GM10847 (cell line): ENCODE data around the gene TSPAN17.

ENCODE experiments used
- POLR2A ChIP-seq: IDR thresholded peaks from 2 replicates; pipeline ENCODE4 v1.6.1; 2011; ENCODE audit not compliant: insufficient read length; ENCODE audit errors: extremely low read depth

The TSPAN17 gene, protein sequence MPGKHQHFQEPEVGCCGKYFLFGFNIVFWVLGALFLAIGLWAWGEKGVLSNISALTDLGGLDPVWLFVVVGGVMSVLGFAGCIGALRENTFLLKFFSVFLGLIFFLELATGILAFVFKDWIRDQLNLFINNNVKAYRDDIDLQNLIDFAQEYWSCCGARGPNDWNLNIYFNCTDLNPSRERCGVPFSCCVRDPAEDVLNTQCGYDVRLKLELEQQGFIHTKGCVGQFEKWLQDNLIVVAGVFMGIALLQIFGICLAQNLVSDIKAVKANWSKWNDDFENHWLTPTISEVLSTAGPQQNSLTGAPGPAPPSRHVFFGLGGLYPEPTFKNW

GRCh38 chr5:176647030-176647842 lies at the start of gene TSPAN17:
TSPAN17 (plus strand) TSS chr5:176647484; CDS start chr5:176647616, 132 bp downstream.
- TF ChIP-seq POLR2A: peak; percentile 94

GRCh38 chr5:176601901-176602482 lies 45.3 kb upstream of the TSPAN17 start:
- TF ChIP-seq POLR2A: no peak

- no peak for TF ChIP-seq POLR2A
Observed at GRCh38 chr5:176603091-176603490, 44.2 kb upstream of the TSPAN17 start.

GRCh38 chr5:176606032-176606431 lies 41.3 kb upstream of the TSPAN17 start:
- no peak for TF ChIP-seq POLR2A

DNA sequence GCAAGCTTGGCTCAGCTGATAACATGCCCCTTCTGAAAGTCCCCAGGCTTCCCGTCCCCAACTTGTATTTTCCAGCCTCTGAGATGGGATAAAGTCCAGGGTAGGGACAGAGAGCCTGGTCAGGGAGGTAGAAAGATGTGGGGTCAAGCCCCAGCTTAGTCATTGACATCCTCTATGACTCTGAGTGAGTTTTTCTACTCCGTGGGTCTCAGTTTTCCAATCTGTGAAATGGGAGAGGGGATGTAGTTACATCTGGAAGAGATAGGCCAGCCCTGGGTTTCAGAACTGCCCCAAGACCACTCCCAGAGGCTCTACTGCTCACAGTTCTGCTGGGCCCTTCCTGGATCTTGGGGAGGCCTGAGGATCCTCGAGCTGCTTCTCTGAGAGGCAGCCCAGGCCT lies 40.4 kb upstream of the TSPAN17 start:
- TF ChIP-seq POLR2A: no peak

- no peak for TF ChIP-seq POLR2A
Observed at GRCh38 chr5:176608142-176608705, 39.1 kb upstream of the TSPAN17 start.

DNA sequence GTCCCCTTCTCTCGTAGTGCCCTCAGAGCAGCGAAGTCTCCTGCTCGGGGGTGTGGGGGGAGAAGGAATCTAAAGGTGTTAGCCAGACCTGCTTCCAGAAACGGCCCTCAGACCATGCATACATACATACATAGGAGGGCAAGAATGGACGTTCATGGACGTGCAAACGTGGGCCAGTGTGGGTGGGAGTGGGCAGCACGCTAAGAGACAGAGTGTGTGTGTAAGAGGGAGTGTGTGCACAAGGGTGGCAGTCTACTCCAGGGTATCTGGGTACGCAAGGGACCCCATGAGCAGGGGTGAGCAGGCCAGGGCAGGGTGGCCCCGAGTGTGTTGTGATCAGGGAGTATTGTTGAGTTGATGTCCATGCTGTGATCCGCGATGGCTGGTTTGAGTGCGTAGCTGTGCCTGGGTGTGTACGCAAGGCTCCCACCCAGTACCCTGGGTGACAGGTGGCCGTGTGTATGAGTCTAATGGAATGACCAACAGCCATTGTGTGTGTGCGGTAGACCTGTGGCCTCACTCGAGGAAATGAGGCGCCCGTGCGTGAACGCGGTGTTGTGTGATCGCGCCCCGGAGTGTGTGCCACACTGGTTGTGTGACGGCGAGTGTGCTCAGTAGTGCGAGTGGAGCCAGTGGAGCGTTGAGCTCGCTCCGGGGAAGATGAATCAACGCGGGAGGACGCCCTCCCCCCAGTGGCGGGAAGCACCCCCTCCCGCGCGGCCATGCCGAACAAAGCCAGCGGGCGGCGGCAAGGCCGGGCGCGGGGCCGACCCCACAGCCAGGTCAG lies 38.2 kb upstream of the TSPAN17 start:
- no peak for TF ChIP-seq POLR2A

- peak; percentile 12 for TF ChIP-seq POLR2A
Observed at GRCh38 chr5:176609724-176610434, 37.4 kb upstream of the TSPAN17 start, which contains the start of gene GPRIN1. GPRIN1 (minus strand) TSS chr5:176610156; CDS start chr5:176599834, 10,322 bp downstream.

DNA sequence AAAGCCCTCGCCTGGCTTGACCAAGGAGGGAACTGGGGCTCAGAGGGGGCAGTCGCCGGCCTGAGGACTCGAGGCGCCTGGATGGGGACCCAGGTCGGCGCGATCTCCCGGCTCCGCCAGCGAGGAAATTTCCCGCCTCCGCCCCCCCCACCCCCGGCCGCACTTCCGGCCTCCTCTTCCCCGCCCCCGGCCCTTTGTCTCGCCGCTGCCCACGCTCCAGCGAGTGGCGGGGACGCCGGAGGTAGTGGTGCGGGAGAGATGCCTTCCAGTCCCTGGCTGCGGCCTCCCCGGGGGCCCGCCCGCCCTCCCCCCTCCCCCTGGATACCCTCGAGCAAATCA lies 36.9 kb upstream of the TSPAN17 start:
- TF ChIP-seq POLR2A: no peak

DNA sequence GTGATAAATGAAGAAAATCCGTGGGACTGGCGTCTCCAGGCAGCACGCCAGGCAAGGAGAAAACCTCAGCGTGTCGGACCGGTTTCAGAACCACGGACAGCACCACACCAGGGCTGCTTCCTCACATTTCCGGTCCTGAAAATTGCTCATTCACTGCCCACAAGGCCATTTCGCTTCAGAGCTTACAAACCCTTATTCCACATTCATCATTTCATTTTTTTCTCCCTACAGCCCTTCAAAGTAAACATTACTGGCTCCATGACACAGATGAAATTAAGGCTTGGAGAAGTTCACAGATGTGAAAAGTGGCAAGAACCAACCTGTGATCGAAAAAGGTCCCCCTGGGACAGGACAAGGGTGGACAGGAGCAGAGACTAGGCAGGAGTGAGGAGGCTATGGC lies 35.8 kb upstream of the TSPAN17 start:
- TF ChIP-seq POLR2A: no peak

- TF ChIP-seq POLR2A: no peak
Observed at GRCh38 chr5:176612008-176612407, 35.3 kb upstream of the TSPAN17 start.

DNA sequence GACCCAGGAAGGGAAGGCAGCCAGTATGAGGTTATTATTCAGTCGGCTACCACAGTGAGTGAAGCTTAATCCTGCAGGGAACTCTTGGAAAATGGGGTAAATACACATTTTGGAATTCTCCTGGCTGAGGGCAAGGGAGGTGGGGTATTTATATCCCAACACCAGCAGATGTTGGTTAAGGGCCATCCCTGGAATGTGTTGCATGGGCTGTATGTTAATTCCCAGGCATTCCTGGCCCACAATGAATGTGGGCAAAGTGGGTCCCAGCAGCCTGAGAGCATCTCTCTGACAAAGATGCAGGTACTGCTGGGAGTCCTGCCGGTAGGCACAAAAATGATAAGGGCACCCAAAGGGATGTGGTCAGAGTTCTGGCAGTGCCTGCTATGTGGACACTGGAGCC lies 34.4 kb upstream of the TSPAN17 start:
- no peak for TF ChIP-seq POLR2A

DNA sequence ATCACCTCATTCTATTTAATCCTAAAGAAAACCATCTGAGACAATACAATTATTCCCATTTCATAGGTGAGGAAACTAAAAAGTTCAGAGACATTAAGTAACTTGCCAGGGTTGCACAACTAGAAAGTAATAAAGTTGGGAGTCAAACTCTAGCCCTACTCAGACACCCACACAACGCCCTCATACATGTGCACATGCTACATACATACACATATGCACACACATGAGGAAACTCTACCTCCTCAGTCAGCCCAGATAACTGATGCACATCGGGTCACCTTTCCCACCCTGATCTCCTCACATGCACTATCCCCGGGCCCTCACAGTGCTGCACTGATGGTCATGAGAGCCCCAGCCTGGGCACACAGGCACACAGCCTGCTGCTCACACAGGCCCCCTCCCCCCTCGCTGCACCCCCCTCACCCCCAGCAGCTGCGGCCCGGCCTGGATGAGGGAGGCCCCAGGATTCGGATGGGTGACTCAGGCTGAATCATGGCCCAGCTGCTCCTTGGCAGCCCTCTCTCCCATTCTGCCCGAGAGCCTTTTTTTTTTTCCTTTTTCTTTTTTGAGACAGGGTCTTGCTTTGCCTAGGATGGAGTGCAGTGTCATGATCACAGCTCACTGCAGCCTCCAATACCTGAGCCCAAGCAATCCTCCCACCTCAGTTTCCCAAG lies 32.3 kb upstream of the TSPAN17 start:
- TF ChIP-seq POLR2A: no peak

- no peak for TF ChIP-seq POLR2A
Observed at GRCh38 chr5:176616511-176616910, 30.8 kb upstream of the TSPAN17 start.
